Smooth muscle cell (in vitro differentiated cells): Measurements from ENCODE around the gene TBCC. TPM values are rescaled to one million over a fixed set of nuclear protein-coding genes. Genes with fewer than 3 reads are reported as not detected.

Experiments
- DNase-seq: peaks from one replicate; lab custom pipeline; 2025; ENCODE audit not compliant: unreplicated experiment; lab: John Stamatoyannopoulos, UW
- H2AFZ ChIP-seq: fragments of 200-600 bp; sonication (generic); 2 replicates; pipeline ENCODE4 v1.6.0; 2016; ENCODE audit warnings: antibody characterized with exemption, low read depth, mild to moderate bottlenecking
- H3F3A ChIP-seq: fragments of 200-600 bp; sonication (generic); 2 replicates; pipeline ENCODE4 v1.6.0; 2017; ENCODE audit warnings: antibody characterized with exemption, low read depth
- H3K27ac ChIP-seq: fragments of 200-600 bp; sonication (generic); 2 replicates; pipeline ENCODE4 v1.5.1; 2016; ENCODE audit warnings: low read depth, mild to moderate bottlenecking
- H3K27me3 ChIP-seq: fragments of 200-600 bp; sonication (generic); 2 replicates; pipeline ENCODE4 v1.6.1; 2016; ENCODE audit warnings: low read depth, mild to moderate bottlenecking
- H3K36me3 ChIP-seq: fragments of 200-600 bp; sonication (generic); 2 replicates; pipeline ENCODE4 v1.5.1; 2016; ENCODE audit warnings: low read depth
- H3K4me1 ChIP-seq: fragments of 200-600 bp; sonication (generic); 2 replicates; pipeline ENCODE4 v1.5.1; 2016; ENCODE audit warnings: low read depth
- H3K4me2 ChIP-seq: fragments of 200-600 bp; sonication (generic); 2 replicates; pipeline ENCODE4 v1.6.0; 2016; ENCODE audit warnings: mild to moderate bottlenecking
- H3K4me3 ChIP-seq: fragments of 200-600 bp; sonication (generic); 2 replicates; pipeline ENCODE4 v1.5.1; 2016; ENCODE audit warnings: mild to moderate bottlenecking
- H3K79me2 ChIP-seq: fragments of 200-600 bp; sonication (generic); 2 replicates; pipeline ENCODE4 v1.6.0; 2016; ENCODE audit warnings: low read depth, mild to moderate bottlenecking
- H3K9ac ChIP-seq: fragments of 200-600 bp; sonication (generic); 2 replicates; pipeline ENCODE4 v1.6.0; 2016; ENCODE audit warnings: low read depth
- H3K9me3 ChIP-seq: fragments of 200-600 bp; sonication (generic); replicated peaks from 2 replicates; pipeline ENCODE4 v1.5.1; 2016; ENCODE audit warnings: low read depth
- H4K20me1 ChIP-seq: fragments of 200-600 bp; sonication (generic); 2 replicates; pipeline ENCODE4 v1.6.0; 2016; ENCODE audit warnings: low read depth
- WGBS: methylation state at CpG from one replicate; pipeline ENCODE4 v1.1.7; 2016; ENCODE audit warnings: low lambda C conversion rate; 5-methylcytosine and 5-hydroxymethylcytosine counted together
- polyA plus RNA-seq: library from polyadenylated mRNA; unstranded; fragments of >200 nt; fragmentation: Nextera tagmentation; extraction: Ambion mirVana; gene quantifications from 2 replicates; pipeline ENCODE4 v1.2.1, GENCODE V29; 2016
- total RNA-seq: library from RNA; depleted of rRNA; stranded (reverse); fragments of >200 nt; gene quantifications from 2 replicates; pipeline ENCODE4 v1.2.3, GENCODE V29; 2014
- TF ChIP-seq, protein P1 (sequence below): fragments of 200-600 bp; sonication (generic); IDR thresholded peaks from 2 replicates; pipeline ENCODE4 v1.5.1; 2017; ENCODE audit warnings: borderline replicate concordance, mild to moderate bottlenecking, antibody characterized with exemption; ENCODE audit not compliant: insufficient read depth, poor library complexity, severe bottlenecking

Gene TBCC
- total and polyA plus RNA-seq, 2 experiments from 2014 or later = 30.1 to 31.8 TPM

DNA sequence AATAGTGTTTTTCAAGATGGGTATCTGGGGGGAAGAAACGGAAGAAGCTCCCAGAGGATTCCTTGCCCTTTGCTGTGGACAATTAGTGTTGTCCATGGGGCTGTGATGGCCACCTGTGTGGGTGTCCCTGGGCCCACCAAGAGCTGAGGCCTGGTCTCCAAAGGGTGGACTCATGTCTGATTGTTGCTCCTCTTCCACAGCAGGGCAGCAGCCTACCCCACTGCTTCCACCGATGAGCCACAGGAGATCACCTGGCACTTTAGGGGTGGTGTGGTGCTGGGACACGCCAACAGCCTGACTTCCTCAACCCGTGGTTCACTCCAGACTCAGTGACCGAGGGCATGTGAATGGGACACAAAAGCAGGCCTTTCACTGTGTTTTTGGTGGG lies 48.6 kb downstream of the TBCC start:
- no peaks in the 10 kb centered on the region for H4K20me1 ChIP-seq
- H2AFZ ChIP-seq = no peak overlapping the region
- no peak for DNase-seq
- no peaks in the 10 kb centered on the region for H3K27me3 ChIP-seq
- H3K79me2 ChIP-seq = no peaks in the 10 kb centered on the region
- H3K4me3 ChIP-seq = no peak overlapping the region
- H3K4me2 ChIP-seq = no peak overlapping the region
- H3K4me1 ChIP-seq = no peaks in the 10 kb centered on the region
- H3F3A ChIP-seq = peaks cover 3% of the 10 kb centered on the region
- no peaks in the 10 kb centered on the region for H3K9me3 ChIP-seq
- H3K27ac ChIP-seq = no peak overlapping the region
- H3K9ac ChIP-seq = no peak overlapping the region
- H3K36me3 ChIP-seq = peaks cover 6% of the 10 kb centered on the region
- TF ChIP-seq, protein P1, sequence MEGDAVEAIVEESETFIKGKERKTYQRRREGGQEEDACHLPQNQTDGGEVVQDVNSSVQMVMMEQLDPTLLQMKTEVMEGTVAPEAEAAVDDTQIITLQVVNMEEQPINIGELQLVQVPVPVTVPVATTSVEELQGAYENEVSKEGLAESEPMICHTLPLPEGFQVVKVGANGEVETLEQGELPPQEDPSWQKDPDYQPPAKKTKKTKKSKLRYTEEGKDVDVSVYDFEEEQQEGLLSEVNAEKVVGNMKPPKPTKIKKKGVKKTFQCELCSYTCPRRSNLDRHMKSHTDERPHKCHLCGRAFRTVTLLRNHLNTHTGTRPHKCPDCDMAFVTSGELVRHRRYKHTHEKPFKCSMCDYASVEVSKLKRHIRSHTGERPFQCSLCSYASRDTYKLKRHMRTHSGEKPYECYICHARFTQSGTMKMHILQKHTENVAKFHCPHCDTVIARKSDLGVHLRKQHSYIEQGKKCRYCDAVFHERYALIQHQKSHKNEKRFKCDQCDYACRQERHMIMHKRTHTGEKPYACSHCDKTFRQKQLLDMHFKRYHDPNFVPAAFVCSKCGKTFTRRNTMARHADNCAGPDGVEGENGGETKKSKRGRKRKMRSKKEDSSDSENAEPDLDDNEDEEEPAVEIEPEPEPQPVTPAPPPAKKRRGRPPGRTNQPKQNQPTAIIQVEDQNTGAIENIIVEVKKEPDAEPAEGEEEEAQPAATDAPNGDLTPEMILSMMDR = no peak
- WGBS = 96% methylated on average over 5 of the region's 5 CpGs

DNA sequence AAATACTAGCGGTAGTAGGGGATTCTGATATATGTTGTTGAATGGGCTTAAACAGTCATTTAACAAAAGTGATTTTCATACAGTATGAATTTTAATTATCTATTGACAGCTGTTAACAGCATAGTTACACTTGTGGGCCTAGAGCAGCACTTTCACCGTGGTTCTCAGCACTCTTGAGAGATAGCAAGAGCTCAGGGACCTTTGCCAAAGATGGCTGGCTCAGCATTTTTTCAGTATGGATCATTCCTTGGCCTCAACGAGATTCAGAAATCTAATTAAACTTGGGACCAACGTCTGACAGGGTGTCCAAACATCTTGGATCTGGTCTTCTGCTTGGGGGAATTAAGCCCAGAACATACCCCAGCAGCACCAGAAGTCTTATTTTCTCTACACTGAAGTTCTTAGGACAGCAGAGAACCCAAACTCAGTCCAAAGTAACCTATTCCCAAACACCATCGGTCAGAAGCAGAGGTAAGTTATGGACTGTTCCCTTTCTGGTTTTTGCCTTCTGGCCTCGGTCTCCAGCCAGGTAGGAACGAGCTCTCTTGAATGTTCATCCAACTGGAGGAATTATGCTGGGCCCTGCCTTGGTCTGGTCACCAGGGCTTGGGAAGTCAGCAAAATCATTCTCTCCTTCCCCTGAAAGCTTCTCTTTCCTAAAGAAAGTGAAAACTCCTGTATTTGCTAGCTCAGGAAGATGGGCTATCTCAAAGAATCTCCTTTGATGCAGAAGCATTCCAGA lies 49.2 kb downstream of the TBCC start:
- H3K79me2 ChIP-seq = no peaks in the 10 kb centered on the region
- H3K36me3 ChIP-seq = peaks cover 9% of the 10 kb centered on the region
- no peak overlapping the region for H3K4me2 ChIP-seq
- no peaks in the 10 kb centered on the region for H3K9me3 ChIP-seq
- WGBS = 97% methylated on average over 7 of the region's 7 CpGs
- TF ChIP-seq, protein P1 = no peak
- H3K9ac ChIP-seq = no peak overlapping the region
- no peak overlapping the region for H2AFZ ChIP-seq
- H3K27me3 ChIP-seq = no peaks in the 10 kb centered on the region
- H3F3A ChIP-seq = peaks cover 3% of the 10 kb centered on the region
- no peaks in the 10 kb centered on the region for H3K4me1 ChIP-seq
- H4K20me1 ChIP-seq = no peaks in the 10 kb centered on the region
- no peak overlapping the region for H3K27ac ChIP-seq
- no peak overlapping the region for H3K4me3 ChIP-seq
- DNase-seq = no peak

DNA sequence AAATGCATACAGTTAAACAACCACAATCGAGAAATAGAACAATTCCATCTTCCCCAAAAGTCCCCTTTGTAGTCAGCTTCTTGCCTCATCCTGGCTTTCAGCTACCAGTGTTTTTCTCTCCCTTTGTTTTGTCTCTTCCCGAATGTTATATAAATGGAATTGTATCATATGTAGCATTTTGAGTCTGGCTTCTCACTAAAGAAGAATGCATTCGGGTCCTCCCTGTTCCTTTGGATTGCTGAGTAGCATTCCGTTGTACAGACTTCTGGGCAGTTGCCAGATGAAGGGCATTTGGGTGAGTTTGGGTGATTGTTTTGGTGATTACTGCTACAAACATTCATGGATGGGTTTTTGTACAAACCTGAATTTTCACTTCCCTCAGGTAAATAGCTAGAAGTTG lies 51.3 kb downstream of the TBCC start:
- TF ChIP-seq, protein P1 = no peak
- H3K9me3 ChIP-seq = no peaks in the 10 kb centered on the region
- H3K79me2 ChIP-seq = no peaks in the 10 kb centered on the region
- no peak overlapping the region for H3K4me2 ChIP-seq
- H3K4me1 ChIP-seq = no peaks in the 10 kb centered on the region
- H3K27me3 ChIP-seq = no peaks in the 10 kb centered on the region
- no peak for DNase-seq
- WGBS = 97% methylated on average over 4 of the region's 4 CpGs
- peaks cover 3% of the 10 kb centered on the region for H3F3A ChIP-seq
- no peak overlapping the region for H3K4me3 ChIP-seq
- H2AFZ ChIP-seq = no peak overlapping the region
- peaks cover 14% of the 10 kb centered on the region for H3K36me3 ChIP-seq
- H3K9ac ChIP-seq = no peak overlapping the region
- H4K20me1 ChIP-seq = no peaks in the 10 kb centered on the region
- no peak overlapping the region for H3K27ac ChIP-seq

Other genes with a start within 250 kb of the TBCC start
- 22.6 and 29.7 TPM in 2 replicates for gene UBR2, start 182.1 kb downstream of the TBCC start, total RNA-seq
- 7.4 and 8.1 TPM in 2 replicates for gene UBR2, start 182.1 kb downstream of the TBCC start, polyA plus RNA-seq
- gene PRPH2, start 23.5 kb downstream of the TBCC start, total RNA-seq = not detected in 2 replicates
- 0.07 TPM in 1 of 2 replicates, not detected in the other for gene PRPH2, start 23.5 kb downstream of the TBCC start, polyA plus RNA-seq
- gene BICRAL, start 35.9 kb upstream of the TBCC start, total RNA-seq = 7.2 and 7.9 TPM in 2 replicates
- gene BICRAL, start 35.9 kb upstream of the TBCC start, polyA plus RNA-seq = 1.4 and 2.7 TPM in 2 replicates
- 64.0 and 75.4 TPM in 2 replicates for gene RPL7L1, start 133.5 kb upstream of the TBCC start, total RNA-seq
- 51.7 and 57.6 TPM in 2 replicates for gene RPL7L1, start 133.5 kb upstream of the TBCC start, polyA plus RNA-seq
- gene PTCRA, start 169.9 kb upstream of the TBCC start, total RNA-seq = not detected in 2 replicates
- not detected in 2 replicates for gene PTCRA, start 169.9 kb upstream of the TBCC start, polyA plus RNA-seq
- gene CNPY3, start 183.4 kb upstream of the TBCC start, total RNA-seq = 16.3 and 20.5 TPM in 2 replicates
- 42.6 and 51.4 TPM in 2 replicates for gene CNPY3, start 183.4 kb upstream of the TBCC start, polyA plus RNA-seq
- gene GNMT, start 214.7 kb upstream of the TBCC start, total RNA-seq = not detected in 2 replicates
- gene GNMT, start 214.7 kb upstream of the TBCC start, polyA plus RNA-seq = 0.17 TPM in 1 of 2 replicates, not detected in the other
- 9.7 and 11.3 TPM in 2 replicates for gene PEX6, start 233.1 kb upstream of the TBCC start, total RNA-seq
- 23.4 and 24.6 TPM in 2 replicates for gene PEX6, start 233.1 kb upstream of the TBCC start, polyA plus RNA-seq
- gene PPP2R5D, start 238.5 kb upstream of the TBCC start, total RNA-seq = 33.4 and 51.3 TPM in 2 replicates
- gene PPP2R5D, start 238.5 kb upstream of the TBCC start, polyA plus RNA-seq = 44.1 and 46.4 TPM in 2 replicates